H9 (cell line): ENCODE data around the gene NCOA5. TPM values are rescaled to one million over a fixed set of nuclear protein-coding genes. Genes with fewer than 3 reads are reported as not detected.

ENCODE experiments used
- DNase-seq: peaks from one replicate; pipeline ENCODE4 v3.0.0-alpha.2; 2017
- H2AFZ ChIP-seq: one replicate; pipeline ENCODE4 v1.6.1; 2013; ENCODE audit warnings: mild to moderate bottlenecking, low read length, control low read depth, moderate library complexity
- H2AK5ac ChIP-seq: 2 replicates; pipeline ENCODE4 v1.6.1; 2013; ENCODE audit warnings: low read length, control low read depth, mixed read lengths; ENCODE audit not compliant: insufficient read length
- H2BK120ac ChIP-seq: one replicate; pipeline ENCODE4 v1.6.1; 2013; ENCODE audit warnings: low read depth, mild to moderate bottlenecking, low read length, control low read depth, inconsistent platforms; ENCODE audit not compliant: poor library complexity, severe bottlenecking
- H2BK12ac ChIP-seq: 2 replicates; pipeline ENCODE4 v1.6.1; 2013; ENCODE audit warnings: low read length, control low read depth, mixed read lengths, low read depth; ENCODE audit not compliant: insufficient read length
- H2BK15ac ChIP-seq: 2 replicates; pipeline ENCODE4 v1.6.1; 2013; ENCODE audit warnings: low read depth, low read length, control low read depth
- H2BK20ac ChIP-seq: one replicate; pipeline ENCODE4 v1.6.1; 2013; ENCODE audit warnings: low read depth, mild to moderate bottlenecking, low read length, control low read depth, inconsistent platforms; ENCODE audit not compliant: poor library complexity, severe bottlenecking
- H2BK5ac ChIP-seq: 2 replicates; pipeline ENCODE4 v1.6.1; 2013; ENCODE audit warnings: low read length, control low read depth, mixed read lengths; ENCODE audit not compliant: insufficient read length
- H3K14ac ChIP-seq: 2 replicates; pipeline ENCODE4 v1.6.1; 2013; ENCODE audit warnings: low read length, control low read depth; ENCODE audit not compliant: insufficient read depth
- H3K18ac ChIP-seq: 2 replicates; pipeline ENCODE4 v1.6.1; 2013; ENCODE audit warnings: low read depth, mild to moderate bottlenecking, mixed read lengths, low read length, control low read depth; ENCODE audit not compliant: insufficient read length
- H3K23ac ChIP-seq: 2 replicates; pipeline ENCODE4 v1.6.1; 2013; ENCODE audit warnings: low read length, control low read depth, mixed read lengths, low read depth; ENCODE audit not compliant: insufficient read length
- H3K23me2 ChIP-seq: 2 replicates; pipeline ENCODE4 v1.6.1; 2013; ENCODE audit warnings: low read depth, mild to moderate bottlenecking, mixed read lengths, low read length, control low read depth; ENCODE audit not compliant: insufficient read length, poor library complexity, severe bottlenecking
- H3K27ac ChIP-seq: 2 replicates; pipeline ENCODE4 v1.5.1; 2013; ENCODE audit warnings: low read length, control low read depth, mixed read lengths, low read depth; ENCODE audit not compliant: insufficient read length
- H3K27me3 ChIP-seq: 2 replicates; pipeline ENCODE4 v1.6.1; 2013; ENCODE audit warnings: low read length, control low read depth, inconsistent platforms; ENCODE audit not compliant: insufficient read depth
- H3K4ac ChIP-seq: 2 replicates; pipeline ENCODE4 v1.6.1; 2013; ENCODE audit warnings: low read depth, mild to moderate bottlenecking, control low read depth, inconsistent platforms, low read length, moderate library complexity
- H3K4me1 ChIP-seq: 2 replicates; pipeline ENCODE4 v1.6.1; 2013; ENCODE audit warnings: low read length, control low read depth, inconsistent platforms; ENCODE audit not compliant: insufficient read depth
- H3K4me2 ChIP-seq: 2 replicates; pipeline ENCODE4 v1.6.1; 2013; ENCODE audit warnings: low read length, control low read depth, mixed read lengths; ENCODE audit not compliant: insufficient read length, insufficient read depth
- H3K56ac ChIP-seq: 2 replicates; pipeline ENCODE4 v1.6.1; 2013; ENCODE audit warnings: low read depth, mild to moderate bottlenecking, mixed read lengths, low read length, control low read depth; ENCODE audit not compliant: insufficient read length
- H3K79me1 ChIP-seq: 2 replicates; pipeline ENCODE4 v1.6.1; 2013; ENCODE audit warnings: low read depth, mild to moderate bottlenecking, moderate library complexity, low read length, control low read depth, inconsistent platforms; ENCODE audit not compliant: insufficient read depth, poor library complexity, severe bottlenecking
- H3K79me2 ChIP-seq: 2 replicates; pipeline ENCODE4 v1.6.1; 2013; ENCODE audit warnings: low read length, control low read depth, inconsistent platforms; ENCODE audit not compliant: insufficient read depth
- H3K9ac ChIP-seq: 2 replicates; pipeline ENCODE4 v1.6.1; 2013; ENCODE audit warnings: low read length, control low read depth, mixed read lengths; ENCODE audit not compliant: insufficient read length; ENCODE audit errors: extremely low read depth
- H3K9me3 ChIP-seq: one replicate; pipeline ENCODE4 v1.6.1; 2013; ENCODE audit warnings: low read depth, low read length, inconsistent platforms; ENCODE audit not compliant: control insufficient read depth
- H3T11ph ChIP-seq: one replicate; pipeline ENCODE4 v1.6.1; 2013; ENCODE audit warnings: mild to moderate bottlenecking, low read length, control low read depth, inconsistent platforms
- H4K20me1 ChIP-seq: one replicate; pipeline ENCODE4 v1.6.1; 2013; ENCODE audit not compliant: control insufficient read depth, insufficient read length, insufficient read depth
- H4K5ac ChIP-seq: 2 replicates; pipeline ENCODE4 v1.6.1; 2013; ENCODE audit warnings: low read depth, mild to moderate bottlenecking, mixed read lengths, low read length, control low read depth; ENCODE audit not compliant: insufficient read length
- H4K8ac ChIP-seq: replicated peaks from 2 replicates; pipeline ENCODE4 v1.6.1; 2013; ENCODE audit warnings: low read length, control low read depth, mixed read lengths, low read depth; ENCODE audit not compliant: insufficient read length
- H4K91ac ChIP-seq: 2 replicates; pipeline ENCODE4 v1.6.1; 2013; ENCODE audit warnings: low read depth, mild to moderate bottlenecking, moderate library complexity, mixed read lengths, low read length, control low read depth; ENCODE audit not compliant: insufficient read length
- H3K27ac Mint-ChIP-seq, 3 experiments: 2 replicates in 2 of 3; 3 replicates in 1 of 3; pipeline ENCODE4 v1.8.0; 2020 to 2021; ENCODE audit warnings: mixed read lengths in 3 of 3, mild to moderate bottlenecking in 1 of 3, moderate library complexity in 1 of 3
- H3K27me3 Mint-ChIP-seq: 2 replicates; pipeline ENCODE4 v1.8.0; 2021; ENCODE audit warnings: low read depth, mild to moderate bottlenecking, moderate library complexity, mixed read lengths
- H3K36me3 Mint-ChIP-seq, 3 experiments: 2 replicates in 2 of 3; 3 replicates in 1 of 3; pipeline ENCODE4 v1.8.0; 2020 to 2021; ENCODE audit warnings: low read depth in 3 of 3, mixed read lengths in 3 of 3; ENCODE audit not compliant: insufficient read depth in 1 of 3
- H3K4me1 Mint-ChIP-seq, 2 experiments: 2 replicates each; pipeline ENCODE4 v1.8.0; 2020; ENCODE audit warnings: mixed read lengths in 2 of 2
- H3K4me3 Mint-ChIP-seq, 2 experiments: 2 replicates in 1 of 2; 3 replicates in 1 of 2; pipeline ENCODE4 v1.8.0; 2020 to 2021; ENCODE audit warnings: mild to moderate bottlenecking in 2 of 2, mixed read lengths in 2 of 2, moderate library complexity in 1 of 2
- H3K9me3 Mint-ChIP-seq, 2 experiments: 2 replicates in 1 of 2; 3 replicates in 1 of 2; pipeline ENCODE4 v1.8.0; 2020; ENCODE audit warnings: mild to moderate bottlenecking in 2 of 2, mixed read lengths in 2 of 2, moderate library complexity in 1 of 2
- WGBS: extraction: QIAGEN DNeasy Blood & Tissue Kit; methylation state at CpG from one replicate; pipeline ENCODE4 v1.1.7; 2013; ENCODE audit warnings: missing lambda C conversion rate, low lambda C conversion rate, mixed read lengths; ENCODE audit not compliant: insufficient read length; ENCODE audit errors: extremely low coverage; 5-methylcytosine and 5-hydroxymethylcytosine counted together
- total RNA-seq: library from RNA; stranded (reverse); gene quantifications from 2 replicates; pipeline ENCODE4 v1.2.1, GENCODE V29; 2021
- TF ChIP-seq, protein P1 (sequence below): fragments of 200-600 bp; sonication (generic); conservative IDR thresholded peaks from 3 replicates; pipeline ENCODE4 v1.8.0; 2021; ENCODE audit warnings: antibody characterized with exemption, mild to moderate bottlenecking

NCOA5 gene
- total RNA-seq, 1 experiment from 2014 or later: 55.7 TPM

DNA sequence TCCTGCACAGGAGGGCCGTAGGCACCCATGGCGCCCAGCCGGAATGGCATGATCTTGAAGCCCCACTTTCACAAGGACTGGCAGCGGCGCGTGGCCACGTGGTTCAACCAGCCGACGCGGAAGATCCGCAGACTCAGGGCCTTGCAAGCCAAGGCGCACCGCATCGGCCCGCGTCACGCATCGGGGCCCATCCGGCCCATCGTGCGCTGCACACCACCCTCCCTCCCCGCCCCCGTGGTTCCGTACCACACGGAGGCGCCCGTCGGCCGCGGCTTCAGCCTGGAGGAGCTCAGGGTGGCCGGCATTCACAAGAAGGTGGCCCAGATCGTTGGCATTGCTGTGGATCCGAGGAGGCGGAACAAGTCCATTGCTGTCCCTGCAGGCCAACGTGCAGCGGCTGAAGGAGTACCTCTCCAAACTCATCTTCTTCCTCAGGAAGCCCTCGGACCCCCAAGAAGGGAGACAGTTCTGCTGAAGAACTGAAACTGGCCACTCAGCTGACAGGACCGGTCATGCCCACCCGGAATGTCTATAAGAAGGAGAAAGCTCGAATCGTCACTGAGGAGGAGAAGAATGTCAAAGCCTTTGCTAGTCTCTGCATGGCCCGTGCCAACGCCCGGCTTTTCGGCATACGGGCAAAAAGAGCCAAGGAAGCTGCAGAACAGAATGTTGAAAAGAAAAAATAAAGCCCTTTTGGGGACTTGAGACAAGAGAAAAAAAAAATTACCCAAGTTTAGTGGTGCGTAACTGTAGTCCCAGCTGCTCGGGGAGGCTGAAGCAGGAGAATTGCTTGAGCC lies 9.9 kb upstream of the NCOA5 start:
- H3K27me3 ChIP-seq: no peaks in the 10 kb centered on the region
- H2AFZ ChIP-seq: no peak overlapping the region
- H2BK12ac ChIP-seq: no peak overlapping the region
- H3K9ac ChIP-seq: no peak overlapping the region
- H3K4me2 ChIP-seq: peak overlapping the region; percentile 9
- H3K27ac ChIP-seq: no peak overlapping the region
- Mint-ChIP-seq H3K36me3 (no peaks in the 10 kb centered on the region), H3K9me3 (peaks cover 3 to 10% of the 10 kb centered on the region in 2 experiments; a peak in 4 of 5 replicates), H3K27me3 (peaks cover 50% of the 10 kb centered on the region), H3K4me1 (peaks cover 5 to 6% of the 10 kb centered on the region in 2 experiments; a peak in 3 of 4 replicates), H3K27ac (peak overlapping the region in 1 of 3 experiments; percentile 61; a peak in 1 of 7 replicates), H3K4me3 (peak overlapping the region in 1 of 2 experiments; percentile 46; a peak in 2 of 5 replicates)
- no peak overlapping the region for H2BK120ac ChIP-seq
- peak; percentile 76 for DNase-seq
- H3K14ac ChIP-seq: no peak overlapping the region
- no peak overlapping the region for H2BK15ac ChIP-seq
- no peak overlapping the region for H3K23ac ChIP-seq
- WGBS: no CpG with 5 or more reads among the region's 48 CpGs
- H3K4ac ChIP-seq: no peak overlapping the region
- no peak overlapping the region for H4K8ac ChIP-seq
- H3T11ph ChIP-seq: no peak overlapping the region
- no peaks in the 10 kb centered on the region for H3K23me2 ChIP-seq
- no peak overlapping the region for H2AK5ac ChIP-seq
- TF ChIP-seq, protein P1, sequence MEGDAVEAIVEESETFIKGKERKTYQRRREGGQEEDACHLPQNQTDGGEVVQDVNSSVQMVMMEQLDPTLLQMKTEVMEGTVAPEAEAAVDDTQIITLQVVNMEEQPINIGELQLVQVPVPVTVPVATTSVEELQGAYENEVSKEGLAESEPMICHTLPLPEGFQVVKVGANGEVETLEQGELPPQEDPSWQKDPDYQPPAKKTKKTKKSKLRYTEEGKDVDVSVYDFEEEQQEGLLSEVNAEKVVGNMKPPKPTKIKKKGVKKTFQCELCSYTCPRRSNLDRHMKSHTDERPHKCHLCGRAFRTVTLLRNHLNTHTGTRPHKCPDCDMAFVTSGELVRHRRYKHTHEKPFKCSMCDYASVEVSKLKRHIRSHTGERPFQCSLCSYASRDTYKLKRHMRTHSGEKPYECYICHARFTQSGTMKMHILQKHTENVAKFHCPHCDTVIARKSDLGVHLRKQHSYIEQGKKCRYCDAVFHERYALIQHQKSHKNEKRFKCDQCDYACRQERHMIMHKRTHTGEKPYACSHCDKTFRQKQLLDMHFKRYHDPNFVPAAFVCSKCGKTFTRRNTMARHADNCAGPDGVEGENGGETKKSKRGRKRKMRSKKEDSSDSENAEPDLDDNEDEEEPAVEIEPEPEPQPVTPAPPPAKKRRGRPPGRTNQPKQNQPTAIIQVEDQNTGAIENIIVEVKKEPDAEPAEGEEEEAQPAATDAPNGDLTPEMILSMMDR: peak; percentile 49
- H2BK20ac ChIP-seq: no peak overlapping the region
- H4K5ac ChIP-seq: no peak overlapping the region
- H3K79me2 ChIP-seq: no peaks in the 10 kb centered on the region
- no peaks in the 10 kb centered on the region for H3K4me1 ChIP-seq
- H4K91ac ChIP-seq: no peak overlapping the region
- H4K20me1 ChIP-seq: no peaks in the 10 kb centered on the region
- no peak overlapping the region for H3K56ac ChIP-seq
- H3K9me3 ChIP-seq: no peaks in the 10 kb centered on the region
- H3K79me1 ChIP-seq: no peaks in the 10 kb centered on the region
- no peak overlapping the region for H3K18ac ChIP-seq
- no peak overlapping the region for H2BK5ac ChIP-seq
